ENCODE results near the gene SMIM45.

The SMIM45 gene

DNA sequence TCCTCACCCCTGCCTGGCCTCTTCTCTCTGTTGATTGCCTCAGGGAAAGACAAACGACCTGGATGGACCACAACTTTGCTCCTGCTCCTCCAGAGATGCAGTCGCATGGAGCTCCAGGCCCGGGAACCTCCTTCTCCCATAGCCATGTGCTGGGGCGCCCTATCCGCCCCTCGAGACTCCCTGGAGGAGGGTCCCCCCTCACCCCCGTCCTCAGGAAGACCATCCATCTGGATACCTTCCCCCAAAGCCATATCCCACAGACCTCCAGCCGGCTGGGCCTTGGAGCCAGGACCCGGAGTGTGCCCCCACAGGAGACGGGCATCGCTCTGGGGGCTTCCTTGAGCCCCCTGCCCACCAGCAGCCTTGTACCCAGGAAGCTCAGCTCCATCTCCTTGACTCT, 19.5 kb downstream of the SMIM45 start:
- no peak for DNase-seq

GRCh38 chr22:41974691-41975290, 22.8 kb downstream of the SMIM45 start:
- no peak for DNase-seq

GRCh38 chr22:41975299-41976069, 23.5 kb downstream of the SMIM45 start:
- no peak for DNase-seq

DNA sequence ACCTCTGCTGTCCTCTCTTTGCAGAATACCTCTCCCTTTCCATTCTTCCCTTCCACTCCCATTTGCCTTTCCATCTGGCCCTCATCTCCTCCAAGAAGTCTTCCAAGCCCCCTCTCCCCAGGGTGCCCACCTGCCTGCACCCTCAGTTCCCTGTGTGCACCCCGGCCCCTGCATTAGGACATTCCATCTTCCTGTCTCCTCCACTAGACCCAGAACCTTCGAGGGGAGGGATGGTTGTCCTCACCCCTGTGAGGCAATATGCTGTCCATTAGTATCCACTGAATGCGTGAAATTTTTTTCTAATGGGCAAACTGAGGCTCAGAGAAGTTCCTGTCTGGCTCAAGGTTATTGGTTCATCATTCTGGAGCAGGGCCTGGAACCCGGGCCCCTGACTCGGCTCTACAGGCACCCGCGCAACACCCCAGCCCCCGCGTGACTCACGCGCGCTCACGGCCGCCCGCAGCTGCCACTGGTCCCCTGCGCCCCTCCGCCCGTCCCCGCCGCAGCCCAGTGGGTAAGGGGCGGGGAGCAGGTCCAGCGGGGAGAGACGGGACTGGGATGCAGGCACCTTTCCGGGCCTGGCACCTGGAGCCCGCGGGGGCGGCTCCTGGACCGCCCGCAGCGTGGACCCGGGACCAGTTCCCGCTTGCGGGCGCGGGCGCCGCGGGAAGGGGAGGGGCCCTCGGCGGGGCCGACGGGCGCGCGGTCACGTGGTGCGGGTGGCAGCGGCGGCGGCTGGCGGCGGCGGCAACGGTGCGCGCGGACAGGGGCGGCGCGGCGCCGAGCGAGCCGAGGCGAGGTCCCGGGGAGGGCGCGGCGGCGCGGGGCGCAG, 24.3 kb downstream of the SMIM45 start:
- DNase-seq = no peak

DNA sequence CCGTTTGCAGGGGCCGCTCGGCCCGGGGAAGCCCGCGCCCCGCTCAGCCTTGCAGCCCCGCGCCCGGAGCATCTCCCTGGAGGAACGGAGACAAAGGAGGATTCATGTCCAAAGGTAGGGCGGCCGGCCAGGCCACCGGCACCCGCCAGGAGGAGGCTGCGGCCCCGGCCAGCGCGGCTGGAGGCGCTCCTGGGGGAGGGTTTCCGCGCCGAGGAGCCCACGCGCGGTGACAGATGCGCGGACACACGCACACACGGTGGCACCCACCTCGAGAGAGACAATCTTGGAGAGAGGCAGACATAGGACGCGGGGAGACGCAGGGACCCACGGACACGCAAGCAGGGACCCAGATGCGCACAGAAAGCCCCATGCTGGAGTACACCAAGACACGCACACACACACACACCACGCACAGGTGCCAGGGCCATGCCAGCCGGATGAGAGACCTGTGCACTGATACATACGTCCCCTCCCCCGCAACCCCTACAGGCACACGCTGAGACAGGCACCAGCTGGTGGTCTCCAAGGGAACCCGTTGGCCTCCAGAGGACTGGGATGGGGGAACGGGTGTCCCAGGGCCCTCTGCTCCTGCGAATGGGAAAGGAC, 25.1 kb downstream of the SMIM45 start:
- no peak for DNase-seq

GRCh38 chr22:41978732-41979131, 26.8 kb downstream of the SMIM45 start:
- no peak for DNase-seq

GRCh38 chr22:41979423-41980250, 27.7 kb downstream of the SMIM45 start:
- DNase-seq = no peak

DNA sequence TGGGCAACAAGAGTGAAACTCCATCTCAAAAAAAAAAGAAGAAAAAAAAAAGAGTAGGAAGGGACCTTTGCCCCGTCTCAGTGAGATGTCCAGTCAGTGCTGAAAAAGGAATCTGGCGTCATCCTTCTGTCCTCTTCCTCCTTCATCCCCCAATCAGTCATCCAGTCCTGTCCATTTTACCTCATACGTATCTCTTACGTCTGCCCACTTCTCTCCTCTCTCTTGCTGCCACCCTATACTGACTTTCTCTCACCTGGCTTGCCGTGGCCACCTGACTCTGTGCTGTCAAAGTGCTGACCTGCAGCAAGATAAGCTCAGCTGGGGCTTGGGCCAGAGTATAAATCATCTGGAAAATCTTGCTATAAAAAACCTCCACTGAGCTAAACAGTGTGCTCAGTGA, 30.9 kb downstream of the SMIM45 start:
- DNase-seq = no peak

DNA sequence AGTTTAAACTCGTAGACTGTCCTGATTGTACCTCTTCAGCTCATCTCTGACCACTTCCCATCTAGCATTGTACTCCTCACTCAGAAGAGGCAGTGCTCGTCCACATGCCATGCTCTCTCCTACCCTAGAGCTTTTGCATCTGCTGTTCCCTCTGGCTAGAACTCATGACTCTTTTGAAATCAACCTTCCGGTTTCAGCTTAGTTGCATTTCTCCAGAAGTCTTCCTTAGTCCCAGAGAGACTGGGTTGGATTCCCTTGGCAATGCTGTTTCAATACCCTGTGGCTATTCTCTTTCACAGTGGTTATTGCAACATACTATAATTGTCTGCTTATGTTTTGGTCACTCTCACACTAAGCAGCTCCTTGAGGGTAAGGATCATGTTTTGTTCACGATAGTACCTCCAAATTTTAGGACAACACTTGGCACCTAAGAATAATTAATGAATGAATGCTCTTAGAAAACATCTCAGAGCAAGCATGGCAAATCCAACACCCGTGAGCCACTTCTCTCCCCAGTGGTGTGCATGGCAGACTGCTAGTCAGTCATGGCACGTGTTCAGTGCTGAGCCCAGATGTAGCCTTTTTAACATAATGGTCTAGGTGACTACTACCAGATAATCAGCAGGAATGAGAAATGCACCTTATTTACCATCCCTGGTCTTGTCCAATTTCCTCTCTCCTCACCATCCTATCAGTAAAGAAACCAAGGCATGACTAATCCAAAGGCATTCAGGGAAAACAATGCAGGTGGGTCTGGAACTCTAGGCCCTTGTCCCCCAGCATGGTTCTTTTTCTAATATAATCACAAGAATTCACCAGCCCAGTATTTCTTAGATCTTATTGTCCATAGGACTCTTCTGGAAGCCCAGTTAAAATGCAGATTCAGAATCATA, 31.8 kb downstream of the SMIM45 start:
- no peak for DNase-seq

DNA sequence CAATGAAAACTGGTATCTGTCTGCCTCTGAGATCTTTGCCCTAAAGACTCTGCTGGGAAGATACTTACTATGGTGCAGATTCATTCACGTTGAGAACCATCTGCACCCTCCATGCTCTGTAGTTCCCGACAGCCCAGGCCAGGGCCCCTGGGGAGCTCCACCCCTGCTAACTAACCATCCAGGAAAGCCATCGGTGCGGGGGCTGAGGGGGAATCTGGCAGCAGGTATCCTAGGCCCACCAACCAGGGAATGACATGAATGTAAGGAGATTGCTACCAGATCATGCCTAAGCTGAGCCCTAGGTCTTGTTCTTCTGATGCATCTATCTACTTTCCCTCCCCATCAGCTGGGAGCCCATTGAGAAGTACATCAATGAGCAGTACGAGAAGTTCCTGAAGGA, 35.3 kb downstream of the SMIM45 start:
- DNase-seq = no peak

- DNase-seq = no peak
These were observed 37.3 kb downstream of the SMIM45 start for GRCh38 chr22:41989246-41989645.

GRCh38 chr22:41991111-41991510, 39.2 kb downstream of the SMIM45 start:
- DNase-seq = no peak

DNA sequence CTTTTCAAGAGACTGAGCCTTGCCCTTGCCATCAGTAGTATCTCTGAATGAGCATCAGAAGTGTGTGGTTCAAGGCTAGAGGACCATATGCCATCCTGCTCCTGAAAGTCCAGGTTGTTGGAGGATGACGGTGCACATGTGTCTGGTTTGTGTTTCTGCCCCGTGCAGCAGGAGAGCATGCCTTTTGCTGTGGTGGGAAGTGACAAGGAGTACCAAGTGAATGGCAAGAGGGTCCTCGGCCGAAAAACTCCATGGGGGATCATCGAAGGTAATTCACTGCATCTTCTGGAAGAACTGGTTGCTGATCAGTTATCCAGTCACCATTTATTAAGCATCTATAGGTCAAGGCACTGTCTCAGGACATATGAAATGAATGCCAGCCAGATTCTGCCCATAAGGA, 40.5 kb downstream of the SMIM45 start:
- no peak for DNase-seq

- no peak for DNase-seq
These were observed 43.3 kb downstream of the SMIM45 start for GRCh38 chr22:41995211-41995610.

DNA sequence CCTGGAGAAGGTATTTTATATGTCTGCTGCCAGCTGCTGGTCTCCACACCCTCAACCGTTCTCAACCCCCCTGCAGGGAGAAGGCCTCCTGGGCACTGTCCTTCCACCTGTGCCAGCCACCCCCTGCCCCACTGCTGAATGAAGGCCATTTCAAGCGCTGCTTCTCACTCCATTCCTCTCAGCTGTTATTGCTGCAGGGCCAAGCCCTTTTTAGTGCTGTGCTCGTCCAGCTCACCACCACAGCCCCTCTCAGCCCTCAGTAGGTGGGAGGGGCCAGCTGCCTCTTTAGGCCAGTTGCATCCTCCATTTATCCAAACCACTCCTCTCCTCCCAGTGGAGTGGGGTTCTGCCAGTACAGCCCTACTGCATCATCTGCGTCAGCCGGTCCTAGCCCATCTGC, 44.9 kb downstream of the SMIM45 start:
- no peak for DNase-seq

GRCh38 chr22:41998361-41999261, 46.7 kb downstream of the SMIM45 start, which contains the start of gene WBP2NL:
TSS of gene WBP2NL (plus strand) at chr22:41998788. CDS start at chr22:41998819, 31 bp downstream.
- DNase-seq = no peak

- DNase-seq = no peak
These were observed 48.5 kb downstream of the SMIM45 start for GRCh38 chr22:42000466-42000865.

DNA sequence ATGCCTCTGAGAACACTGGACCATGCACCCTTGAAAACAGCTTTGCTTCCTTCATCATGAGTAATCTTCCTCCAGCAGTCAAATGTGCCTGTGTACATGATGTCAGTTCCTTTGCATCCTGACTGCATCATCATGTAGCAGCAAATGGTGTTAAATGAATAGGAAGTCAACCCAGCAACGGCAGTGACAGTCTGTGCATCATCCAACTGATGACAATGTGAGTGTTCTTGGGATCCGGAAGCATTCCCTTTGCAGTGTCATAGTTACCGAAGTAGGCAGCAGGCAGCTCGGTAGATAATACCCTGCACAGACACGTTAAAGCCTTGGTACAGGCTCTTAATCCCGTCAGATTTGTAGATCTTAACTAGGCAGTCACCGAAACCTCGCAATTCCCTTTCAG, 49.2 kb downstream of the SMIM45 start:
- no peak for DNase-seq

GRCh38 chr22:42001706-42002105, 49.8 kb downstream of the SMIM45 start:
- DNase-seq = no peak

- no peak for DNase-seq
These were observed 56.0 kb downstream of the SMIM45 start for GRCh38 chr22:42007922-42008321.
